Spleen (tissue), 11 donors: ENCODE results near the gene TM9SF4. TPM values are rescaled to one million over a fixed set of nuclear protein-coding genes. Genes with fewer than 3 reads are reported as not detected.

ENCODE experiments used
- DNase-seq: peaks from one replicate; pipeline ENCODE4 v3.0.0-alpha.2; 2020
- H3K27ac ChIP-seq, 8 donors: fragments of 200-600 bp; sonication (generic) in 7 of 8; 1 replicate in 4 of 8; 2 replicates in 4 of 8; pipeline versions ENCODE4 v1.5.0 to v1.8.0; 2016 to 2021; ENCODE audit warnings: inconsistent platforms in 4 of 8, mild to moderate bottlenecking in 4 of 8, moderate library complexity in 1 of 8
- H3K27me3 ChIP-seq, 7 donors: fragments of 200-600 bp; sonication (generic) in 6 of 7; replicated peaks in 1 of 7; 1 replicate in 4 of 7; 2 replicates in 3 of 7; pipeline versions ENCODE4 v1.5.0 to v1.8.0; 2016 to 2021; ENCODE audit warnings: inconsistent platforms in 3 of 7, mild to moderate bottlenecking in 1 of 7
- H3K36me3 ChIP-seq, 6 donors: fragments of 200-600 bp; sonication (generic) in 5 of 6; 1 replicate in 4 of 6; 2 replicates in 2 of 6; pipeline versions ENCODE4 v1.5.0 to v1.8.0; 2016 to 2021; ENCODE audit warnings: inconsistent platforms in 2 of 6
- H3K4me1 ChIP-seq, 6 donors: fragments of 200-600 bp; sonication (generic) in 5 of 6; 1 replicate in 3 of 6; 2 replicates in 3 of 6; pipeline versions ENCODE4 v1.5.0 to v1.8.0; 2016 to 2021; ENCODE audit warnings: inconsistent platforms in 3 of 6
- H3K4me3 ChIP-seq, 8 donors: fragments of 200-600 bp; sonication (generic) in 7 of 8; 1 replicate in 4 of 8; 2 replicates in 4 of 8; pipeline versions ENCODE4 v1.5.0 to v1.8.0; 2016 to 2021; ENCODE audit warnings: inconsistent platforms in 4 of 8, mild to moderate bottlenecking in 4 of 8, moderate library complexity in 2 of 8
- H3K9me3 ChIP-seq, 8 donors: fragments of 200-600 bp; sonication (generic) in 7 of 8; 1 replicate in 4 of 8; 2 replicates in 4 of 8; pipeline versions ENCODE4 v1.5.0 to v1.8.0; 2016 to 2021; ENCODE audit warnings: inconsistent platforms in 4 of 8
- POLR2A ChIP-seq, 3 donors: fragments of 450-650 bp; IDR thresholded peaks; one replicate each; pipeline ENCODE4 v1.5.1; 2017; ENCODE audit warnings: antibody characterized with exemption in 3 of 3, mild to moderate bottlenecking in 1 of 3
- POLR2AphosphoS5 ChIP-seq, 3 donors: sonication (generic); formaldehyde crosslinking; IDR thresholded peaks; one replicate each; pipeline ENCODE4 v1.5.1; 2017; ENCODE audit warnings: antibody characterized with exemption in 3 of 3
- WGBS, 5 donors: extraction: QIAGEN DNeasy Blood & Tissue Kit in 3 of 5; methylation state at CpG; one replicate each; pipeline versions ENCODE4 v1.1.5 to v1.1.7; 2013 to 2018; 5-methylcytosine and 5-hydroxymethylcytosine counted together
- intact Hi-C: fragments of 100-400 bp; cut with DNase I; formaldehyde crosslinking; loops from one replicate; pipeline ENCODE4 v1.15.0; 2023; ENCODE audit warnings: low total_unique reads
- polyA plus RNA-seq, 3 donors: library from polyadenylated mRNA; stranded (reverse); fragments of 200-250 nt; gene quantifications; one replicate each; pipeline ENCODE4 v1.2.1, GENCODE V29; 2013
- total RNA-seq, 7 donors: library from RNA; depleted of rRNA in 3 of 7; stranded (reverse); fragments of >200 nt in 3 of 7; fragmentation: NEBNext Ultra II Directional in 4 of 7; extraction: Animal tissue kit (Norgen Biotek cat#: 25700) in 4 of 7; gene quantifications; one replicate each; pipeline versions ENCODE4 v1.1.0 to v1.2.1, GENCODE V29; 2016 to 2021
- TF ChIP-seq, protein P1 (sequence below), 11 experiments: fragments of 200-600 bp in 7 of 11; fragments of 450-650 bp in 4 of 11; sonication (generic) in 4 of 11; IDR thresholded peaks in 8 of 11; conservative IDR thresholded peaks in 3 of 11; 1 replicate in 7 of 11; 2 replicates in 4 of 11; pipeline versions ENCODE4 v1.4.0 to v1.8.0; 2016 to 2021; ENCODE audit warnings: antibody characterized with exemption in 11 of 11, inconsistent platforms in 4 of 11, mild to moderate bottlenecking in 1 of 11
- donor health status: healthy with polysubstance abuse.
- donor health status: DM: no; HTN: no; CAD: no; lungs with moderate emphysema.
- donor health status: DM: no; HTN: no; CAD: no.
- donor health status: Bipolar disorder and iron deficiency.
- donor health status: healthy.
- donor health status: DM: no; HTN: no; CAD: no.
- donor health status: DM: yes; HTN: yes; CAD: no.

The TM9SF4 gene
- total and polyA plus RNA-seq, 10 donors = 12.0 to 58.3 (median 41.0) TPM

- no peak overlapping the region for H3K27ac ChIP-seq
- peak; percentile 54 for DNase-seq
- H3K9me3 ChIP-seq = no peaks in the 10 kb centered on the region
- H3K4me1 ChIP-seq = peaks cover 6 to 22% (median 17%) of the 10 kb centered on the region in 6 donors
- H3K4me3 ChIP-seq = no peak overlapping the region
- 88 to 96% (median 90%) methylated on average over 4 of the region's 4 CpGs for WGBS, 5 donors
- H3K27me3 ChIP-seq = no peaks in the 10 kb centered on the region
- H3K36me3 ChIP-seq = peaks cover 0 to 98% (median 70%) of the 10 kb centered on the region in 6 donors
- TF ChIP-seq, protein P1, sequence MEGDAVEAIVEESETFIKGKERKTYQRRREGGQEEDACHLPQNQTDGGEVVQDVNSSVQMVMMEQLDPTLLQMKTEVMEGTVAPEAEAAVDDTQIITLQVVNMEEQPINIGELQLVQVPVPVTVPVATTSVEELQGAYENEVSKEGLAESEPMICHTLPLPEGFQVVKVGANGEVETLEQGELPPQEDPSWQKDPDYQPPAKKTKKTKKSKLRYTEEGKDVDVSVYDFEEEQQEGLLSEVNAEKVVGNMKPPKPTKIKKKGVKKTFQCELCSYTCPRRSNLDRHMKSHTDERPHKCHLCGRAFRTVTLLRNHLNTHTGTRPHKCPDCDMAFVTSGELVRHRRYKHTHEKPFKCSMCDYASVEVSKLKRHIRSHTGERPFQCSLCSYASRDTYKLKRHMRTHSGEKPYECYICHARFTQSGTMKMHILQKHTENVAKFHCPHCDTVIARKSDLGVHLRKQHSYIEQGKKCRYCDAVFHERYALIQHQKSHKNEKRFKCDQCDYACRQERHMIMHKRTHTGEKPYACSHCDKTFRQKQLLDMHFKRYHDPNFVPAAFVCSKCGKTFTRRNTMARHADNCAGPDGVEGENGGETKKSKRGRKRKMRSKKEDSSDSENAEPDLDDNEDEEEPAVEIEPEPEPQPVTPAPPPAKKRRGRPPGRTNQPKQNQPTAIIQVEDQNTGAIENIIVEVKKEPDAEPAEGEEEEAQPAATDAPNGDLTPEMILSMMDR (IDR thresholded peaks at IDR 0.05 in 8 of 11, conservative IDR thresholded peaks at IDR 0.05 in 3 of 11) = no peak
- intact Hi-C loops = no loop called here
These were observed 49.6 kb downstream of the TM9SF4 start for GRCh38 chr20:32158943-32159660.

- Histone ChIP-seq H3K27ac (no peak overlapping the region), H3K27me3 (no peaks in the 10 kb centered on the region), H3K36me3 (peaks cover 0 to 98% (median 73%) of the 10 kb centered on the region in 6 donors), H3K4me3 (no peak overlapping the region), H3K4me1 (peaks cover 3 to 15% (median 12%) of the 10 kb centered on the region in 6 donors), H3K9me3 (no peaks in the 10 kb centered on the region)
- WGBS, 5 donors = 58 to 100% (median 88%) methylated on average over 4 to 5 of the region's 5 CpGs
- no peak for TF ChIP-seq POLR2A (IDR thresholded peaks at IDR 0.05)
- TF ChIP-seq, protein P1 (IDR thresholded peaks at IDR 0.05 in 8 of 11, conservative IDR thresholded peaks at IDR 0.05 in 3 of 11) = no peak
- TF ChIP-seq POLR2AphosphoS5 (IDR thresholded peaks at IDR 0.05) = no peak
- intact Hi-C loops = no loop called here
- peak; percentile 61 for DNase-seq
These were observed 50.3 kb downstream of the TM9SF4 start for GRCh38 chr20:32159766-32160221.

- H3K4me3 ChIP-seq = no peak overlapping the region
- H3K4me1 ChIP-seq = peaks cover 0 to 9% (median 6%) of the 10 kb centered on the region in 6 donors
- no peaks in the 10 kb centered on the region for H3K27me3 ChIP-seq
- 94 to 98% (median 96%) methylated on average over 5 of the region's 5 CpGs for WGBS, 5 donors
- peaks cover 0 to 98% (median 77%) of the 10 kb centered on the region in 6 donors for H3K36me3 ChIP-seq
- H3K27ac ChIP-seq = no peak overlapping the region
- intact Hi-C loops = no loop called here
- H3K9me3 ChIP-seq = no peaks in the 10 kb centered on the region
- peak; percentile 36 for DNase-seq
- no peak for TF ChIP-seq POLR2A (IDR thresholded peaks at IDR 0.05)
- TF ChIP-seq, protein P1 (IDR thresholded peaks at IDR 0.05 in 8 of 11, conservative IDR thresholded peaks at IDR 0.05 in 3 of 11) = no peak
- TF ChIP-seq POLR2AphosphoS5 (IDR thresholded peaks at IDR 0.05) = no peak
These were observed 50.8 kb downstream of the TM9SF4 start for GRCh38 chr20:32160341-32160740.

- peak; percentile 1 for DNase-seq
- Histone ChIP-seq H3K9me3 (no peaks in the 10 kb centered on the region), H3K27me3 (no peaks in the 10 kb centered on the region), H3K27ac (no peak overlapping the region), H3K4me1 (peaks cover 0 to 9% (median 0%) of the 10 kb centered on the region in 6 donors), H3K36me3 (peaks cover 0 to 100% (median 88%) of the 10 kb centered on the region in 6 donors), H3K4me3 (no peak overlapping the region)
- intact Hi-C loops = no loop called here
- WGBS, 5 donors = 62 to 86% (median 80%) methylated on average over 3 of the region's 3 CpGs
- TF ChIP-seq, protein P1 (IDR thresholded peaks at IDR 0.05 in 8 of 11, conservative IDR thresholded peaks at IDR 0.05 in 3 of 11) = no peak
- TF ChIP-seq POLR2AphosphoS5 (IDR thresholded peaks at IDR 0.05) = no peak
- no peak for TF ChIP-seq POLR2A (IDR thresholded peaks at IDR 0.05)
These were observed 52.8 kb downstream of the TM9SF4 start for GRCh38 chr20:32162351-32162750.
